DMS153 treated with DMSO at 0.1 percent for 48 hours (cell line): ENCODE results near the gene TNFRSF8.
"Not testable (repeated sequence)": the region's sequence is repeated elsewhere in the genome, so short reads cannot be mapped to it uniquely, and the experiment has no call there.

ENCODE experiments used
- DNase-seq: peaks from one replicate; lab custom pipeline; 2025; ENCODE audit not compliant: unreplicated experiment; lab: John Stamatoyannopoulos, UW

The TNFRSF8 gene

DNA sequence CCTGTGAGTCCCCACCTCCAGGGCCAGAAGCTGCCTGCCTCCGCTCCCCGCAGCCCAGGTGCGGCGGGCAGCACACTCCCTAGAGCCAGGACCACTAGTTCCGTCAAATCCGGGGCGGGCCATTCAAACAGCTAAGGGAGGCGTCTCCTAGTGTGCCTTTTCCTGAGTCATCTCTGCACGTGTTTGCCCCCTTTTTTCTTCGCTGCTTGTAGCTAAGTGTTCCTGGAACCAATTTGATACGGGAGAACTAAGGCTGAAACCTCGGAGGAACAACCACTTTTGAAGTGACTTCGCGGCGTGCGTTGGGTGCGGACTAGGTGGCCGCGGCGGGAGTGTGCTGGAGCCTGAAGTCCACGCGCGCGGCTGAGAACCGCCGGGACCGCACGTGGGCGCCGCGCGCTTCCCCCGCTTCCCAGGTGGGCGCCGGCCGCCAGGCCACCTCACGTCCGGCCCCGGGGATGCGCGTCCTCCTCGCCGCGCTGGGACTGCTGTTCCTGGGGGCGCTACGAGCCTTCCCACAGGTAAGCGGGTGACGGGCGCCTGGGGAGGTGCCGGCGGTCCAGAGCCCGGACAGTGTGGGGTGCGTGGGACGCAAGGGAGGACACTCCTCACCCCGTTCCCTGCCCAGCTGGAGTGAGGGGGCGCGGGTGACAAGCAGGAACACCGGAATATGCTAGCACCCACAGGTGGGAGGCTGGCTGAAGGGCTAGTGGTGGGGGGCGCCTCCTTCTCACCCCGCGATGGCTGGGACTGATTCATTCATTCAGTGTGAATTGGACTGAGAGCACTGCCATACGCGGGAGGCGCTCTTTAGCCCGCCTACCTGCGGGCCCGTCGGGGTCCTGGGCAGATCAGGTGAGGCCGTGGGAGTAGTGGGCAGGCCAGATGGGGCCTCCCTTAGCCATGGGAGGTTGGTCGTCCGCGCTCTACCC is at the start of gene TNFRSF8:
TNFRSF8 (plus strand) TSS at position 163 of the 932 bp plus-strand sequence; CDS start at position 459, 296 bp downstream.
- no peak for DNase-seq

DNA sequence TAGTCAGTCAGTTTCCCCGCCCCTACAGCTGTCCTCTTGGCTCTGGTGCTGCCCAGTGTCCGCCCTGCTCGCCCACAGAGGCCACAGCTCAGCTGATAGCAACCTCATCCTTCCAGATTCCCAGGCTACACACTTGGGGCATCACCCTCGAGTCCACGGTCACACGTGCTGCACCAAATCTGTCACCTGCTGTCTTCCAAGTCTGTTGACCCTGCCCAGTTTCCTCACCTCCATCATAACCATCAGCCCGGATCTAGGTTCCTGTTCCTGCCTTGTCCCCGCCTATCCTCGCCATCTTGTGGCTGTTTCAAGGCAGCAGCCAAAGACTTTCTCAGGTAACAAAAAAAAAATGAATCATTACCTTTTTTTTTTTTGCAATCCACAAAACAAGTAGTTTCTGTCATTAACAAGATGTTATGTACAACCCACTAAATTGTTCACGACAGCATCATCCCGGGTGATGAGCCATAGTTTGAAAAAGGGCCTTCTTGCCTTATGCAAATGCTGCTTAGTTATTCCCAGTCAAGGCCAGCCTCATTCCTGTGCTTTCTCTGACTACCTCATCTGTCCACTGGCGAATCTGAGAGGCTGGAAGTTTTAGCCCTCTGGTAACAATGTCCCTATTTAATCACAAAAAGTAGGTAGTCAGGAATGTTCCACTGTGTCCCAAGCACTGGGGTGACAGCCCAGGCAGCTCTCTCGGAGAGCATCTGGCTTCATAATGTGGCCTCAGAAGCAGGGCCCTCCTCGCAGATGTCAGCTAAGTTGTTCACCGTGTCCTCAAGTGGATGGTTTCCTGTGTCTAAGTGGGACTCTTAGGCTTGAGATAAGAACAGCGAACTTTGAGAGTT is 48.7 kb upstream of the TNFRSF8 start:
- DNase-seq, result no peak

DNA sequence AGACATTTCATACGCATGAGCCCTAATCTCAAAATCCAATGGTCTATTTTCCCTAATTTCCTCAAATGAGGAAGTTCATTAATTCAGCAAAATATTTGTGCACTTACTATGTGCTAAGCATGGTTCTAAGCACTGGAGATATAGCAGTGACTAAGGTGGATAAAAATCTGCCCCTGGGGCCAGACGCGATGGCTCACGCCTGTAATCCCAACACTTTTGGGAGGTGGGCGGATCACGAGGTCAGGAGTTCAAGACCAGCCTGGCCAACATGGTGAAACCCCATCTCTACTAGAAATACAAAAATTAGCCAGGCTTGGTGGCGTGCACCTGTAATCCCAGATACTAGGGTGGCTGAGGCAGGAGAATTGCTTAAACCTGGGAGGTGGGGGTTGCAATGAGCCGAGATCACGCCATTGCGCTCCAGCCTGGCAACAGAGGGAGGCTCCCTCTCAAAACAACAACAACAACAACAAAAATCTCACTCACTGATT is 48.1 kb upstream of the TNFRSF8 start:
- DNase-seq, result no peak

GRCh38 chr1:12015499-12015898 is 47.6 kb upstream of the TNFRSF8 start:
- DNase-seq, result no peak

GRCh38 chr1:12016182-12016581 is 46.9 kb upstream of the TNFRSF8 start:
- no peak for DNase-seq

DNA sequence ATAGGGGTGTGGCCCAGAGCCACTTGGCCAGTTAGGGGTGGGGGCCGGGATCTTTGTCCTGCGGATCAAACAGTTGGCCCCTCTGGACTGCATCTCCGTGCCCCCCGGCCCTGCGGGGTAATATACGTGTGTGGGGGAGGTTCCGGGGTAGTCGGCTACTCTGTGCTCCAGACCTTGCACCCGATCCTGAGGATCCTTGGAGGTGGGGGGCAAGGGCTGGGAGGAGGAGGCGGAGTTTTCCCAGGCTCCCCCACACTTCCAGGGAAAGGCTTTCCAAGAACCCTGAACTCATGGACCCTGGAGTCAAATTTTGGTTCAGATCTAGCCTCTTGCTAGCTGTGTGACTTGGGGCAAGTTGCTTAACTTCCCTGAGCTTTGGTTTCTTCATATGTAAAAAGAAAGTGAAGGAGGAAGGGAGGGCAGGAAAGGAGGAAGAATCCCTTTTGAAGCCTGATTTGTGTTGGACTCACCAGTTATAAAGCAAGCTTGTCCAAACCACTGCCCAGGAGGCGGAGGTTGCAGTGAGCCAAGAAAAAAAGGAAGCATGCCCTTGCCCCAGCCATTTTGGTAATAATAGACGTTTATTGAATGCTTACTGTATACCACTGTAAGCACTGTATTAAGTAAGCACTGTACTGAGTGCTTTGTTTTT is 43.1 kb upstream of the TNFRSF8 start:
- no peak for DNase-seq

DNA sequence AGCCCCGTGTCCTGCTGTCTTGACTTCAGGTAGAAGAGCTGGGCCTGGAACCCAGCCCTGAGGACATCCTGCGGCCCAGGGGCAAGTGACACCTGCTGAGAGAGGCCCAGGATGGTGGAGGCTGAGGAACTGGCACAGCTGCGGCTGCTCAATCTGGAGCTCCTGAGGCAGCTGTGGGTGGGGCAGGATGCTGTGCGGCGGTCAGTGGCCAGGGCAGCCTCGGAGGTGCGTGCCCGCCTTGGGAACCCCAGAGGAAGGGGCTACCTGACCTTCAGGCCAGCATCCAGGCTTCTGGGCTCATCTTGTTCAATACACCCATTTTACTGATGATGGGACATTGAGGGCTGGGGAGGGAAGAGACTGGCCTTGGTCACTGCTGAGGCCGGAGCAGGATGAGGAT is 41.5 kb upstream of the TNFRSF8 start:
- no peak for DNase-seq

DNA sequence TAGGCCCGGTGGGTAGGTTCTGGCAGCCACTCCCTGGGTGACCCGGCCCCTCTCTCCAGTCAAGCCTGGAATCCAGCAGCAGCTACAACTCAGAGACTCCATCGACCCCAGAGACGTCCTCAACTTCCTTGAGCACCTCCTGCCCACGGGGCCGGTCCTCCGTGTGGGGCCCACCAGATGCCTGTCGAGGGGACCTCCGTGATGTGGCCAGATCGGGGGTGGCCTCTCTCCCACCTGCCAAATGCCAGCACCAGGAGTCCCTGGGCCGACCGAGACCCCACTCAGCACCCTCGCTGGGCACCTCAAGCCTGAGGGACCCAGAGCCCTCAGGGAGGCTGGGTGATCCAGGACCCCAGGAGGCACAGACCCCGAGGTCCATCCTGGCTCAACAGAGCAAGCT is 41.1 kb upstream of the TNFRSF8 start:
- DNase-seq, result no peak

DNA sequence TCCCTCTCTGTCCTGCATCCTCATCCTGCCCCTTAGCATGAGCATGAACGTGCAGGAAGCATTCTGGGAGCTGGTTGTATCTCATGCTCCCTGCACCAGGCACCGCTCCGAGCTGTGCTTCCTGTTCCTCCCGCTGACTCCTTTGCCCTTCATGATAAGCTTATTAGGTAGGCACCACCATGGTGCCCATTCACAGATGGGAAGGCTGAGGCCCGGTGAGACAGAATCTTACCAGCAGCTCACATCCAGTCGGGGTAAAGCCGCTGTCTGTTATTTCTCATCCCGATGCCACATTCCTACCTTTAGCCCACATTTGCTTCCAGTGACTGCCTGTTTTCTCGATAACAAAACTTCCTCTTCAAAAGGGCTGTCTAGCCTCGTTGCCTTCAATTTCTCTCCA is 36.5 kb upstream of the TNFRSF8 start:
- DNase-seq, result no peak

GRCh38 chr1:12028248-12028647 is 34.9 kb upstream of the TNFRSF8 start:
- DNase-seq, result no peak

DNA sequence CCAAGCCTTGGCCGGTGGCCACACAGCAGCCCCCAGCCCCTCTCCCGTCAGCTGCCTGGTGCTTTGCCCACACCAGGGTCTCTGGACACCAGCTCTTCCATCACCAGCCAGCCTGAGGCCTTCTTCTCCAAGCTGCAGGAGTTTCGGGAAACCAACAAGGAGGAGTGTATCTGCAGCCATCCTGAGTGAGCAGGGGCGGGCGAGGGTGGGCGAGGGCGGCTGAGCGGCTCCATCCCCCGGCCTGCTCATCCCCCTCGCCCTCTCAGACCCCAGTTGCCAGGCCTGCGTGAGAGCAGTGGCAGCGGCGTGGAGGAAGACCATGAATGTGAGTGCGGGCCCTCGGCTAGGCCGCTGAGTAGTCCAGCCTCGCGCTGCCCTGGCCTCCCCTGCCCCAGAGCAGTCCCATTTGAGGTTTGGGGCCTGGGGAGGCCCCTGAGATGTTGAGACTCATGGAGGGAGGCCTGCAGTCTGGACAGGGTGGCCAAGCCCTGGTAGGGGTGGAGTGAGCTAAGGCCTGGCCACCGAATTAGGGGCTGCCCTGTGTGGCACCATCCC is 34.1 kb upstream of the TNFRSF8 start:
- no peak for DNase-seq

GRCh38 chr1:12029720-12030339 is 33.3 kb upstream of the TNFRSF8 start:
- DNase-seq, result no peak

DNA sequence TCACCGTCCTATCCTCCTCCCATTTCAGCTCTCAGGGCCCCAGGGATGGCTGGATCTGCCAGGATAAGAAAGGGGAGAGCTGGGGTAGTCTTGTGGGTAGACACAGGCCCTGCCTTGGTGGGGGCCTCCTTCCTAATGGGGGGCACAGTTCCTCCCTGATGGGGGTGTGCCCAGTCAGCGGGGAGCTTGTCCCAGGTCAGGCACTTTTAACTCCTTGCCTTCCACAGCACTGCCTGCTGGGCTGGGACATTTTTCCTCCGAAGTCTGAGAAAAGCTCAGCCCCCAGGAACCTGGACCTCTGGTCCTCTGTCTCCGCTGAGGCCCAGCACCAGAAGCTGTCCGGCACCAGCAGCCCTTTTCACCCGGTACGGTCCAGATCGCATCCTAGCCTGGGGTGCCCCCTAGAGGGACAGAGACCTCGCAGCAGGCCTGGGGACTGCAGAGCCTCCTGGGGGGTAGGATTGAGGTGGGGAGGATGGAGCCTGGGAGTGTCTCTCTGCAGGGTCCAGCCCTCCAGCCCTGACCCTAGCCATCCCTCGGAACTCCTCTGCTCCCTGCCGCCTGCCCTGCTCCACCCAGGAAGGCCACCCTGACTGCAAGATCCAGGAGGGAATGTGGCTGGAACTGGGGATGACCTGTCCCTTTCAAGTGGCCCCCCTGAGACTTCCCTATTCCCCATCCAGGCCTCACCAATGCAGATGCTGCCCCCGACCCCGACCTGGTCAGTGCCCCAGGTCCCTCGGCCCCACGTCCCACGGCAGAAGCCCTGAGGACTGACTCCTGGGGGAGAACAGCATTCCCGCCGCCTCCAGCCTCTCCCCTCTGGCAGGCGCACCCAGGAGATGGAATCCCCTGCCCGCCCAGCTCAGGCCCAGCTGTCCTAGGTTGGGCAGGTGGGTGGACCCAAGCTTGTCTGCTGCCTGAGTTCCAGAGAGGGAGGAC is 31.8 kb upstream of the TNFRSF8 start:
- no peak for DNase-seq

- no peak for DNase-seq
Observed at GRCh38 chr1:12032161-12032621, 30.9 kb upstream of the TNFRSF8 start.

DNA sequence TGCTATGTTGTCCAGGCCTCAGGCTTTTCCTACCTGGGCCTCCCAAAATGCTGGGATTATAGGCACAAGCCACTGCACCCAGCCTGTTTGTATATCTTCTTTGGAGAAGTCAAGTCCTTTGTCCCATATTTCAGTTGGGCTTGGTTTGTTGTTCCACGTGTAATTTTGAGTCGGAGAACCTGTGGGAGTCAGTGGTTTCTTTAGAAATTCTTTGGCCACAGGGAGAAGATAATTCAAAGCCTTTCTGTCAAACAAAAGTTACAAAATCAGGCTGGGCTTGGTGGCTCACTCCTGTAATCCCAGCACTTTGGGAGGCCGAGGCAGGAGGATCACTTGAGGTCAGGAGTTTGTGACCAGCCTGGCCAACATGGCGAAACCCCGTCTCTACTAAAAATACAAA is 29.7 kb upstream of the TNFRSF8 start:
- not testable (repeated sequence) for DNase-seq

DNA sequence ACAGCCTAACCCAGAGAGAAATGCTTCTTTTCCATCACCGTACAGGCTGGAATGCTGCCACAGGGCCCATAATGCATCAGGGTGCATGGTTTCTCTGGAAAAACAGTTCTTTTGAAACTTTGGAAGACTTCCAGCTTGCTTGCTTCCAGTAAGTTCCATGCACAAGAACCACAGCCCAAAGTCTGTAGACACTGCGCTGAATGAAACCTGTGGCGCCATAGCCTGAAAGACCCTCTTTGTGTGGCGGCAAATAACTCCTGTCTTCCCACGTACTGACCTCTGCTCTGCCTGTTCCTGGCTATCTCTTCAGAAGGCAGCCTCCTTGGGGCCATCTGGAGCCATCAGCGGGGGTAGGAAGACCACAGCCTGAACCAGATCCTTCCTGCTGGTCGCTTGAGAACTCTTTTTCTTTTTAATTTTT is 28.7 kb upstream of the TNFRSF8 start:
- DNase-seq, result no peak

DNA sequence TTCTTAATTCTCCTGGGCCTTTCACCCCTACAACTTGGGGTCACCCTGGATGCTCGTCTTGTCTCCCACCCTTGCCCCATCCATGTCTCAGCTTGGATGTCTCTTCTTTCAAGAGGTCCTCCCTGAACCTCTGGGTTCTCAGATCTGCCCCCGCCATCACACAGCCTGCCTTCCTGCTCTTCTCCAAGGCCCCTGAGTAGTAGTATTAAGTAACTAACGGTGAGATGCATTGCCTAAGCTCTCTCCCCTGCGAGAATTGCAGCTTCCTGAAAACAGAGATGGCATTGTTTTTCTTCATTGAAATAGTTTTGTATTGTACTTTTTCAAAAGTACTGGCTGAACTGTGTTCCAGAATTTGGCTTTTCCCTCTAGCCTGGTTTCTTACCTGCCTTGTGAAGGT is 27.8 kb upstream of the TNFRSF8 start:
- no peak for DNase-seq

DNA sequence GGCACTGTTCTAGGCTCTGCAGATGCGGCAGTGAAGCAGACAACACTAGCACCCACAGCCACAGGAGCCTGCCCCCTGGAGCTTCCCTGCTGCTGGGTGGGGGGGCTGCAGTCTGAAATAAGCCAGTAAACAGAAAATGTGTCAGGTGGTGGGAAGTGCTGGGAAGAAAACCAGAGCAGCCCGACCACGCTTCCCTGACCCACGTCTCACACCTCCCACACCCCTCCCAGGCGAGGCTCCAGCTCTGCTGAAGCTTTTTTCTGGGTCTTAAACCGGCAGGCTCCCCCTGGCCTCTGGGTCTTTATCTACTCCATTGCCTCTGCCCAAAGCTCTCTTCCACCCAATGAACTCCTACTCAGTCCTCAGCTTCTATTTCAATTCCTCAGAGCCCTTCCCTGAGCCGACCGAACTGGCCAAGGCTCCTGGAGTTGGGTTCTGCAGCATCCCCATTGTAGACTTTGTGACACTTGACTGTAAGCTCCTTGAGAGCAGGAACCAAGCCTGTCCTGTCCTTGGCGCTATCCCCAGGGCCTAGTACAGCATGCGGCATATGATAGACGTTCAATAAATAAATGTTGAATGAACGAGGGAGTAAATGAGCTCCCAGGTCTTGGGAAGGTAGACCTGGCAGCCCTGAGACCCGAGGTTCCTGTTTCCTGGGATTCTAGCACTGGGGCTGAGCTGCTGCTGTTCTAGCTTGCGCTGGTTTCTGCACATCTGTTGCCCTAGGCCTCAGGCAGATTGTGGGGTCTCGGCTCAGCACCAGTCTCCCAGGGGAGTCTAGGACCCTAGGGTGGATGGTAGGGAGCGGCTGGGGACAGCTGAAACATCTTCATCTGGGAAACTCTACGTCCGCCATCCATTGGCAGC is 25.4 kb upstream of the TNFRSF8 start:
- DNase-seq, result no peak
